H1 (cell line): ENCODE data around the gene POU3F1. TPM values are rescaled to one million over a fixed set of nuclear protein-coding genes. Genes with fewer than 3 reads are reported as not detected.

ENCODE experiments used
- CTCF ChIA-PET: fragments of 300-600 bp; sonication (Branson Sonifier 250); formaldehyde crosslinking; loops from one replicate; lab custom pipeline; 2021; ENCODE audit not compliant: partially characterized antibody; lab: Charles Lee
- POLR2A ChIA-PET: fragments of 300-600 bp; sonication (Branson Sonifier 250); formaldehyde crosslinking; loops from one replicate; lab custom pipeline; 2021; ENCODE audit warnings: inconsistent platforms; ENCODE audit not compliant: partially characterized antibody; lab: Charles Lee
- DNase-seq, 2 experiments: peaks; one replicate each; pipeline versions ENCODE4 v3.0.0 to v3.0.0-alpha.2; 2010 to 2022; ENCODE audit warnings: low spot score in 2 of 2, low read depth in 1 of 2, mixed read lengths in 1 of 2
- FAIRE-seq: peaks from 2 replicates; lab custom pipeline; 2011; peaks lifted over from hg19 to GRCh38; lab: Jason Lieb, UNC
- H2AFZ ChIP-seq: 2 replicates; pipeline ENCODE4 v1.8.1; 2012; ENCODE audit warnings: low read length, inconsistent platforms
- H2AK5ac ChIP-seq: 2 replicates; pipeline ENCODE4 v1.6.1; 2013; ENCODE audit warnings: low read depth, low read length
- H2BK120ac ChIP-seq: replicated peaks from 2 replicates; pipeline ENCODE3; 2013; ENCODE audit warnings: low read depth, low read length, inconsistent platforms
- H2BK12ac ChIP-seq: 2 replicates; pipeline ENCODE4 v1.6.1; 2013; ENCODE audit warnings: low read depth, low read length
- H2BK15ac ChIP-seq: 2 replicates; pipeline ENCODE4 v1.6.1; 2013; ENCODE audit warnings: low read length
- H2BK20ac ChIP-seq: 2 replicates; pipeline ENCODE4 v1.6.1; 2013; ENCODE audit warnings: low read length
- H2BK5ac ChIP-seq: 2 replicates; pipeline ENCODE4 v1.6.1; 2013; ENCODE audit warnings: low read depth, low read length
- H3K14ac ChIP-seq: 2 replicates; pipeline ENCODE4 v1.6.1; 2013; ENCODE audit warnings: inconsistent platforms; ENCODE audit not compliant: insufficient read length
- H3K18ac ChIP-seq: 2 replicates; pipeline ENCODE4 v1.6.1; 2013; ENCODE audit warnings: low read length; ENCODE audit errors: extremely low read depth
- H3K23ac ChIP-seq: 2 replicates; pipeline ENCODE4 v1.6.1; 2013; ENCODE audit warnings: inconsistent platforms; ENCODE audit not compliant: insufficient read length
- H3K23me2 ChIP-seq: 2 replicates; pipeline ENCODE4 v1.6.1; 2013; ENCODE audit warnings: low read depth, low read length
- H3K27ac ChIP-seq: 2 replicates; pipeline ENCODE4 v1.6.1; 2011; ENCODE audit warnings: low read depth, low read length, inconsistent platforms
- H3K27me3 ChIP-seq, 4 experiments: replicated peaks in 1 of 4; 1 replicate in 1 of 4; 2 replicates in 3 of 4; pipeline versions ENCODE4 v1.6.1 to v1.8.1; 2011 to 2013; ENCODE audit warnings: low read length in 3 of 4, mild to moderate bottlenecking in 3 of 4, inconsistent platforms in 2 of 4, mixed read lengths in 2 of 4, moderate library complexity in 1 of 4; ENCODE audit not compliant: control insufficient read depth in 3 of 4, insufficient read depth in 3 of 4; ENCODE audit errors: extremely low read depth in 1 of 4
- H3K36me3 ChIP-seq, 4 experiments: 2 replicates each; pipeline versions ENCODE4 v1.6.1 to v1.8.1; 2011 to 2013; ENCODE audit warnings: mild to moderate bottlenecking in 4 of 4, low read length in 3 of 4, moderate library complexity in 2 of 4, control low read depth in 1 of 4, inconsistent platforms in 1 of 4; ENCODE audit not compliant: insufficient read depth in 4 of 4, control insufficient read depth in 2 of 4
- H3K4ac ChIP-seq: replicated peaks from 2 replicates; pipeline ENCODE3; 2013; ENCODE audit warnings: low read length, low read depth, mixed read lengths, inconsistent platforms; ENCODE audit not compliant: insufficient read length
- H3K4me1 ChIP-seq, 4 experiments: replicated peaks in 1 of 4; 1 replicate in 1 of 4; 2 replicates in 3 of 4; pipeline versions ENCODE4 v1.6.1 to v1.8.1; 2011 to 2013; ENCODE audit warnings: low read length in 3 of 4, inconsistent platforms in 2 of 4, mixed read lengths in 1 of 4; ENCODE audit not compliant: insufficient read depth in 4 of 4, control insufficient read depth in 3 of 4
- H3K4me2 ChIP-seq, 2 experiments: 2 replicates each; pipeline versions ENCODE4 v1.6.1 to v1.8.1; 2011 to 2013; ENCODE audit warnings: low read depth in 2 of 2, low read length in 2 of 2, control low read depth in 1 of 2, inconsistent platforms in 1 of 2, mild to moderate bottlenecking in 1 of 2; ENCODE audit not compliant: insufficient read depth in 1 of 2
- H3K4me3 ChIP-seq, 4 experiments: fragments of 200-600, 300-600 bp in 1 of 4; sonication (generic), shearing (Covaris generic), sonication (Bioruptor Twin) in 1 of 4; 2 replicates each; pipeline versions ENCODE4 v1.5.1 to v1.8.1; 2011 to 2016; ENCODE audit warnings: low read length in 4 of 4, low read depth in 3 of 4, control low read depth in 2 of 4, inconsistent platforms in 2 of 4, mild to moderate bottlenecking in 2 of 4, mixed read lengths in 1 of 4, moderate library complexity in 1 of 4; ENCODE audit not compliant: insufficient read depth in 2 of 4; ENCODE audit errors: extremely low read depth in 1 of 4
- H3K56ac ChIP-seq: replicated peaks from 2 replicates; pipeline ENCODE3; 2013; ENCODE audit warnings: low read depth, mild to moderate bottlenecking, mixed read lengths, low read length, inconsistent platforms; ENCODE audit not compliant: insufficient read length
- H3K79me1 ChIP-seq: 2 replicates; pipeline ENCODE4 v1.6.1; 2013; ENCODE audit warnings: low read depth, low read length, control low read depth
- H3K79me2 ChIP-seq, 2 experiments: 2 replicates each; pipeline versions ENCODE4 v1.6.1 to v1.8.1; 2012 to 2013; ENCODE audit warnings: low read length in 2 of 2, mild to moderate bottlenecking in 2 of 2, inconsistent platforms in 1 of 2; ENCODE audit not compliant: insufficient read depth in 2 of 2, control insufficient read depth in 1 of 2
- H3K9ac ChIP-seq, 4 experiments: replicated peaks in 1 of 4; 1 replicate in 1 of 4; 2 replicates in 3 of 4; pipeline versions ENCODE4 v1.6.1 to v1.8.1; 2011 to 2013; ENCODE audit warnings: low read depth in 3 of 4, low read length in 3 of 4, control low read depth in 2 of 4, mild to moderate bottlenecking in 2 of 4, moderate library complexity in 2 of 4, inconsistent platforms in 1 of 4; ENCODE audit errors: extremely low read depth in 1 of 4
- H3K9me3 ChIP-seq, 2 experiments: 2 replicates each; pipeline versions ENCODE4 v1.6.1 to v1.8.1; 2012 to 2013; ENCODE audit warnings: mild to moderate bottlenecking in 2 of 2, moderate library complexity in 2 of 2, control low read depth in 1 of 2, inconsistent platforms in 1 of 2, low read depth in 1 of 2, low read length in 1 of 2, mixed read lengths in 1 of 2; ENCODE audit not compliant: insufficient read depth in 2 of 2
- H4K20me1 ChIP-seq, 2 experiments: replicated peaks in 1 of 2; 2 replicates each; pipeline versions ENCODE3 to v1.8.1; 2011 to 2013; ENCODE audit warnings: inconsistent platforms in 2 of 2, low read length in 2 of 2, mild to moderate bottlenecking in 1 of 2; ENCODE audit not compliant: insufficient read depth in 2 of 2, control insufficient read depth in 1 of 2
- H4K5ac ChIP-seq: 2 replicates; pipeline ENCODE4 v1.6.1; 2013; ENCODE audit warnings: low read length, low read depth, mixed read lengths, inconsistent platforms; ENCODE audit not compliant: insufficient read length
- H4K8ac ChIP-seq: 2 replicates; pipeline ENCODE4 v1.8.0; 2013; ENCODE audit warnings: mild to moderate bottlenecking, moderate library complexity, low read length, inconsistent platforms; ENCODE audit not compliant: insufficient read depth; ENCODE audit errors: extremely low read depth
- H4K91ac ChIP-seq: replicated peaks from 2 replicates; pipeline ENCODE3; 2013; ENCODE audit warnings: low read length, mixed read lengths, inconsistent platforms; ENCODE audit not compliant: insufficient read length
- ASH2L ChIP-seq: fragments of 200-600, 300-600 bp; sonication (generic); IDR thresholded peaks from one replicate; pipeline ENCODE4 v1.7.1; 2017; ENCODE audit warnings: low read length
- BCL11A ChIP-seq, 2 experiments: IDR thresholded peaks; one replicate each; pipeline ENCODE4 v1.6.1; 2011; ENCODE audit warnings: low read depth in 2 of 2, low read length in 2 of 2, mild to moderate bottlenecking in 2 of 2
- CBX8 ChIP-seq: fragments of 300-800, 300-1000 bp; sonication (generic); IDR thresholded peaks from 2 replicates; pipeline ENCODE4 v1.7.1; 2016; ENCODE audit warnings: low read depth, low read length, borderline replicate concordance
- GTF2F1 ChIP-seq: IDR thresholded peaks from 2 replicates; pipeline ENCODE4 v1.6.1; 2012; ENCODE audit warnings: low read depth, low read length, improper control_type of control experiment, borderline replicate concordance
- KDM1A ChIP-seq: fragments of 200-600, 300-600 bp; sonication (generic); IDR thresholded peaks from 2 replicates; pipeline ENCODE4 v1.7.1; 2016; ENCODE audit warnings: mild to moderate bottlenecking, low read length, borderline replicate concordance
- POU5F1 ChIP-seq: IDR thresholded peaks from 2 replicates; pipeline ENCODE4 v1.6.1; 2011; ENCODE audit warnings: low read depth, mild to moderate bottlenecking, low read length, moderate library complexity
- SAP30 ChIP-seq: fragments of 300-600 bp; sonication (generic); IDR thresholded peaks from 2 replicates; pipeline ENCODE4 v1.7.1; 2012; ENCODE audit warnings: low read length, moderate library complexity, mild to moderate bottlenecking, inconsistent platforms; ENCODE audit not compliant: insufficient read depth, insufficient replicate concordance
- SIN3A ChIP-seq, 2 experiments: IDR thresholded peaks in 1 of 2; conservative IDR thresholded peaks in 1 of 2; 2 replicates each; pipeline ENCODE4 v1.6.1; 2011 to 2012; ENCODE audit warnings: low read length in 2 of 2, improper control_type of control experiment in 1 of 2, low read depth in 1 of 2, mild to moderate bottlenecking in 1 of 2
- SP2 ChIP-seq: IDR thresholded peaks from 2 replicates; pipeline ENCODE4 v1.6.1; 2012; ENCODE audit warnings: mild to moderate bottlenecking, low read length, inconsistent platforms
- SUZ12 ChIP-seq: fragments of 200-600 bp; sonication (generic); IDR thresholded peaks from 2 replicates; pipeline ENCODE4 v1.6.1; 2012; ENCODE audit warnings: mild to moderate bottlenecking, inconsistent platforms, low read length, moderate library complexity, mixed read lengths
- TAF1 ChIP-seq: IDR thresholded peaks from 2 replicates; pipeline ENCODE4 v1.6.1; 2011; ENCODE audit warnings: mild to moderate bottlenecking, low read depth, low read length
- WGBS, 2 experiments: shearing (Covaris generic) in 1 of 2; methylation state at CpG; one replicate each; pipeline versions ENCODE4 v1.1.6 to v1.1.7; 2013 to 2015; ENCODE audit warnings: low lambda C conversion rate in 2 of 2, mixed read lengths in 2 of 2, inconsistent platforms in 1 of 2, low coverage in 1 of 2, missing lambda C conversion rate in 1 of 2; ENCODE audit not compliant: insufficient replicate concordance in 2 of 2, insufficient coverage in 1 of 2, insufficient read length in 1 of 2; ENCODE audit errors: extremely low coverage in 1 of 2, missing lambda C conversion rate in 1 of 2; 5-methylcytosine and 5-hydroxymethylcytosine counted together
- polyA plus RNA-seq, 7 experiments: library from polyadenylated mRNA; depleted of rRNA in 3 of 7; stranded (reverse) in 5 of 7; unstranded in 2 of 7; fragments of >200 nt in 5 of 7; fragments of 200-250 nt in 2 of 7; gene quantifications; 1 replicate in 5 of 7; 2 replicates in 1 of 7; 4 replicates in 1 of 7; pipeline versions ENCODE4 v1.2.1 to v1.2.3, GENCODE V29; 2011 to 2013; ENCODE audit warnings: missing spikeins in 2 of 7, mixed read lengths in 2 of 7
- total RNA-seq: library from RNA; stranded (reverse); fragmentation: NEBNext Ultra II Directional; extraction: Animal tissue kit (Norgen Biotek cat#: 25700); gene quantifications from 2 replicates; pipeline ENCODE4 v1.2.1, GENCODE V29; 2021

The POU3F1 gene
- total and polyA plus RNA-seq, 2 of the 8 experiments (the other 6 are each of a cell fraction or from before 2014, with no cell fraction given), result 4.2 to 10.8 TPM

DNA sequence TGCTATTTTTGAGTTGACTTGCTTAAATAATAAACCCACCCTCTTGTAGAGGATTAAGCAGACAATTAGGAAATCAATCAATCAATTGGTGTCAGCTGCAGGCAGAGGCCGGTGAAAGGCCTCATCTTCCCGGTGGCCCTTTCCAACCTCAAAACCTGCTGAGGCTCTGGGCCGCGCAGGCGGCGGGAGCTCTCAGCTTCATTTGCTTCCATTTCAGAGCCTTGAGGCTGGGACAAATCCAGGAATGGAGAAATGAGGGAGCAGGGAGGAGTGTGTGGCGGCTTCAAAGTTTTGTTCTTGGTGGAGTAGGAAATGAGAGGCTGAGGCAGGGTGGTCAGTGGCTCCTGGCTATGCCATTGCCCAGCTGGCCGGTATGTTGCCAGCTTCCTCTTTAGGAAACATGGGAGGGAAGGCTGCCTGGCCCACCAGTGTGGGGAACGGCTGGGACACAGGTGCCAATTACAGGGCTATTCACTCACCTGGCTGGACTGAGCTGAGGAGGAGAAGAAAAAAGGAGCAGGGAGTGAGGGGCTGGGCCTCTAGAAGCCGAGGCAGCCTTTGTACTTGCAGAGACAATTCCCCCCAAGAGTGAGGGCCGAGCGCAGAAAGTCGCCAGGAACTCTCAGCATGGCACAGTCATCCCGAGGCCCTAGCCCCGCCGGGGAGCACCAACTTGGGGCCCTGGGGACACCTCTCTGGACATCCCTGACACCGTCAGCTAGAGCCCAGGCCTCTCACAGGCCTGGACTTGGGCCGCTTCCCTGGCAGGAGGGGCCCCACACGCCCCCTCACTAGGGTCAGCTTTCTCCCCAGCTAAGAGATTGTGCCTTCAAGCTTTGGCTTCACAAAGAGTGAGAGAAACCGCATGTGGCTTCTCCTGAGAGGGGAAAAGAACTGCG is 4.4 kb downstream of the POU3F1 start:
- no peak for FAIRE-seq
- H2BK12ac ChIP-seq, result no peak overlapping the region
- no peak overlapping the region for H2BK20ac ChIP-seq
- H2AK5ac ChIP-seq, result no peak overlapping the region; the same call in 1 of the 2 replicates
- H3K9me3 ChIP-seq, result no peaks in the 10 kb centered on the region; a peak in 1 of 4 replicates
- peaks cover 3 to 14% (median 5%) of the 10 kb centered on the region in 4 experiments; a peak in 6 of 7 replicates for H3K4me1 ChIP-seq
- ChIA-PET POLR2A (interaction anchor here (0.6 to 7.6 kb wide), 8 partner anchors 11 to 457 kb away, joined by 3 to 59 read pairs (median 3); no protein-coding TSS in a partner anchor), CTCF (interaction anchor here (0.6 to 5.8 kb wide), 21 partner anchors 8 to 602 kb away, joined by 3 to 37 read pairs (median 3); no protein-coding TSS in a partner anchor)
- no peak overlapping the region for H3K18ac ChIP-seq
- no peak overlapping the region for H3K23ac ChIP-seq
- H2BK5ac ChIP-seq, result no peak overlapping the region
- no peak overlapping the region for H2BK15ac ChIP-seq
- H4K20me1 ChIP-seq, result peaks cover 11 to 19% of the 10 kb centered on the region in 2 experiments
- H3K79me1 ChIP-seq, result peaks cover 2% of the 10 kb centered on the region; the same call in 1 of the 2 replicates
- H3K4me3 ChIP-seq, result peak overlapping the region in 2 of 4 experiments; percentile 11 to 75; a peak in 3 of 8 replicates
- no peak overlapping the region for H3K4ac ChIP-seq
- 84% methylated on average over 20 of the region's 21 CpGs; no CpG with 5 or more reads in 1 of the 2 experiments for WGBS, 2 experiments
- H4K5ac ChIP-seq, result no peak overlapping the region
- H3K14ac ChIP-seq, result no peak overlapping the region
- peak overlapping the region in 1 of 2 experiments; percentile 51; a peak in 2 of 4 replicates for H3K4me2 ChIP-seq
- H4K8ac ChIP-seq, result no peak overlapping the region
- no peak overlapping the region for H3K27ac ChIP-seq
- H3K27me3 ChIP-seq, result peaks cover 10 to 32% (median 24%) of the 10 kb centered on the region in 4 experiments; a peak in 6 of 7 replicates
- H3K9ac ChIP-seq, result no peak overlapping the region
- no peak overlapping the region for H4K91ac ChIP-seq
- H3K56ac ChIP-seq, result no peak overlapping the region
- no peak overlapping the region for H2AFZ ChIP-seq
- H3K23me2 ChIP-seq, result peaks cover 17% of the 10 kb centered on the region; the same call in 1 of the 2 replicates
- DNase-seq, result no peak
- H3K36me3 ChIP-seq, result peaks cover 0 to 10% (median 0%) of the 10 kb centered on the region in 4 experiments; a peak in 1 of 8 replicates
- peaks cover 0 to 15% of the 10 kb centered on the region in 2 experiments; a peak in 3 of 4 replicates for H3K79me2 ChIP-seq
- no peak overlapping the region for H2BK120ac ChIP-seq
- no peak for TF ChIP-seq SIN3A (conservative IDR thresholded peaks at IDR 0.05 in 1 of 2, IDR thresholded peaks at IDR 0.05 in 1 of 2; ENCODE audit: low read depth in 1 of 2, low read length in 2 of 2)
- TF ChIP-seq POU5F1, result no peak
- TF ChIP-seq SAP30, result no peak
- no peak for TF ChIP-seq TAF1
- TF ChIP-seq ASH2L, result no peak
- no peak for TF ChIP-seq KDM1A
- TF ChIP-seq GTF2F1, result no peak
- TF ChIP-seq SP2, result no peak
- no peak for TF ChIP-seq BCL11A (IDR thresholded peaks at IDR 0.05; ENCODE audit: low read depth in 2 of 2, low read length in 2 of 2)
- no peak for TF ChIP-seq SUZ12
- TF ChIP-seq CBX8, result no peak
